Activated T-cell treated with anti-CD3 and anti-CD28 coated beads, Interleukin-2, amount 50 U/mL, for 24 hours (primary cell): ENCODE measurements around the gene E2F2.
A peak's percentile ranks its signal among the peaks of the same experiment; 100 is the strongest.

ENCODE experiments used
- DNase-seq: peaks from one replicate; pipeline ENCODE4 v3.0.0-alpha.2; 2020
- H3K27ac Mint-ChIP-seq: 2 replicates; pipeline ENCODE4 v1.8.0; 2020; ENCODE audit warnings: mild to moderate bottlenecking, mixed read lengths
- H3K27me3 Mint-ChIP-seq: 2 replicates; pipeline ENCODE4 v1.8.0; 2020; ENCODE audit warnings: mixed read lengths
- H3K36me3 Mint-ChIP-seq: 2 replicates; pipeline ENCODE4 v1.8.0; 2020; ENCODE audit warnings: low read depth, mixed read lengths
- H3K4me1 Mint-ChIP-seq: 2 replicates; pipeline ENCODE4 v1.8.0; 2020; ENCODE audit warnings: low read depth, mixed read lengths
- H3K4me3 Mint-ChIP-seq: 2 replicates; pipeline ENCODE4 v1.8.0; 2020; ENCODE audit warnings: mild to moderate bottlenecking, moderate library complexity, mixed read lengths
- H3K9me3 Mint-ChIP-seq: 2 replicates; pipeline ENCODE4 v1.8.0; 2020; ENCODE audit warnings: mixed read lengths

E2F2 gene

GRCh38 chr1:23557471-23558124 lies 26.6 kb upstream of the E2F2 start:
- Mint-ChIP-seq H3K27ac (peak overlapping the region; percentile 79), H3K9me3 (no peaks in the 10 kb centered on the region), H3K27me3 (peaks cover 2% of the 10 kb centered on the region), H3K4me1 (peaks cover 70% of the 10 kb centered on the region), H3K4me3 (peak overlapping the region; percentile 90), H3K36me3 (peaks cover 18% of the 10 kb centered on the region)
- DNase-seq = no peak

GRCh38 chr1:23556635-23557470 lies 25.8 kb upstream of the E2F2 start:
- no peaks in the 10 kb centered on the region for H3K9me3 Mint-ChIP-seq
- H3K27ac Mint-ChIP-seq = peak overlapping the region; percentile 79
- peaks cover 2% of the 10 kb centered on the region for H3K27me3 Mint-ChIP-seq
- H3K36me3 Mint-ChIP-seq = peaks cover 18% of the 10 kb centered on the region
- H3K4me3 Mint-ChIP-seq = peak overlapping the region; percentile 90
- no peak for DNase-seq
- H3K4me1 Mint-ChIP-seq = peaks cover 66% of the 10 kb centered on the region

- Mint-ChIP-seq H3K4me1 (peaks cover 65% of the 10 kb centered on the region), H3K27me3 (peaks cover 2% of the 10 kb centered on the region), H3K27ac (peak overlapping the region; percentile 79), H3K36me3 (peaks cover 18% of the 10 kb centered on the region), H3K4me3 (peak overlapping the region; percentile 84), H3K9me3 (no peaks in the 10 kb centered on the region)
- DNase-seq = peak; percentile 42
These were observed 25.1 kb upstream of the E2F2 start for GRCh38 chr1:23555986-23556634.

- peaks cover 2% of the 10 kb centered on the region for H3K27me3 Mint-ChIP-seq
- H3K4me1 Mint-ChIP-seq = peaks cover 62% of the 10 kb centered on the region
- H3K4me3 Mint-ChIP-seq = peak overlapping the region; percentile 84
- peak overlapping the region; percentile 92 for H3K27ac Mint-ChIP-seq
- H3K36me3 Mint-ChIP-seq = peaks cover 18% of the 10 kb centered on the region
- no peak for DNase-seq
- H3K9me3 Mint-ChIP-seq = no peaks in the 10 kb centered on the region
These were observed 24.4 kb upstream of the E2F2 start for GRCh38 chr1:23555270-23555985.

GRCh38 chr1:23554481-23555269 lies 23.6 kb upstream of the E2F2 start:
- peak overlapping the region; percentile 92 for H3K27ac Mint-ChIP-seq
- peaks cover 56% of the 10 kb centered on the region for H3K4me1 Mint-ChIP-seq
- H3K9me3 Mint-ChIP-seq = no peaks in the 10 kb centered on the region
- peak overlapping the region; percentile 84 for H3K4me3 Mint-ChIP-seq
- H3K36me3 Mint-ChIP-seq = peaks cover 18% of the 10 kb centered on the region
- peak; percentile 90 for DNase-seq
- H3K27me3 Mint-ChIP-seq = no peaks in the 10 kb centered on the region

- Mint-ChIP-seq H3K9me3 (no peaks in the 10 kb centered on the region), H3K4me1 (peaks cover 53% of the 10 kb centered on the region), H3K27me3 (no peaks in the 10 kb centered on the region), H3K36me3 (peaks cover 16% of the 10 kb centered on the region), H3K4me3 (peak overlapping the region; percentile 78), H3K27ac (peak overlapping the region; percentile 86)
- no peak for DNase-seq
These were observed 23.1 kb upstream of the E2F2 start for GRCh38 chr1:23554127-23554480.

GRCh38 chr1:23553231-23554126 lies 22.4 kb upstream of the E2F2 start:
- H3K9me3 Mint-ChIP-seq = no peaks in the 10 kb centered on the region
- no peaks in the 10 kb centered on the region for H3K27me3 Mint-ChIP-seq
- H3K4me1 Mint-ChIP-seq = peaks cover 50% of the 10 kb centered on the region
- H3K36me3 Mint-ChIP-seq = peaks cover 12% of the 10 kb centered on the region
- peak overlapping the region; percentile 86 for H3K27ac Mint-ChIP-seq
- DNase-seq = no peak
- H3K4me3 Mint-ChIP-seq = peak overlapping the region; percentile 78

- H3K27ac Mint-ChIP-seq = no peak overlapping the region
- peaks cover 37% of the 10 kb centered on the region for H3K4me1 Mint-ChIP-seq
These were observed 20.8 kb upstream of the E2F2 start for GRCh38 chr1:23551849-23552248.

GRCh38 chr1:23548704-23549143 lies 17.7 kb upstream of the E2F2 start:
- Mint-ChIP-seq H3K4me1 (peaks cover 15% of the 10 kb centered on the region), H3K36me3 (no peaks in the 10 kb centered on the region), H3K27ac (no peak overlapping the region), H3K4me3 (no peak overlapping the region), H3K27me3 (no peaks in the 10 kb centered on the region), H3K9me3 (no peaks in the 10 kb centered on the region)
- peak; percentile 33 for DNase-seq

More at GRCh38 chr1:23551849-23552248, 20.8 kb upstream of the E2F2 start:
- no peak for DNase-seq
- Mint-ChIP-seq H3K36me3 (no peaks in the 10 kb centered on the region), H3K27me3 (no peaks in the 10 kb centered on the region), H3K9me3 (no peaks in the 10 kb centered on the region), H3K4me3 (no peak overlapping the region)

DNA sequence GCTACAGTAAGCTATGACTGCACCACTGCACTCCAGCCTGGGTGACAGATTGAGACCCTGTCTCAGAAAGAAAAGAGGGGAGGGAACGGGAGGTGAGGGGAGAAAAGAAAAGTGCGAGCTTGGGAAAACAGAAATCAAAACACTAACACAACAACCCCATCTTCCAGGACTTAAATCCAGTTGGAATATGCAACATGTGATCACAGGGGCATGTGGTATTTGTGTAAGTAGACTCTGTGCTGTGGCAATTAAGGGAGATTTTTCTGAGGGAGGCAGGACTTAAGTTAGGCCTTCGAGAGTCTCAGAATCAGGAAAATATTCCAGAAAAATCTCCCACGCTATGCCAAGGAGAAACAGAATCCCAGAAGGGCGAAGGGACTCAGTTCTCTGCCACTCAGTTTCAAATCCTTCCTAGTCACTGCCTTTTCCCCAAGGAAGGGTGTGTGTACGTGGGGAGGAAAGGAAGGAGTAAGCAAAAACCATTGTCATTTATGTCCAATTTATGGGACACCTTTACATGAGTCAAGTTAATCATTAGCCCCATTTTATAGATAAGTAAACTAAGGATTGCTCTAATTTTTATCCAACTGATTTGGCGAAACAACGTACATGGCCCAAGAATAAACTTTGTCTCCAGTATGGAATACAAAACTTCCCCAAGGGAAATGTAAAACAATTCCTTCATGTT lies 16.0 kb upstream of the E2F2 start:
- H3K9me3 Mint-ChIP-seq = no peaks in the 10 kb centered on the region
- H3K27ac Mint-ChIP-seq = peak overlapping the region; percentile 55
- no peak overlapping the region for H3K4me3 Mint-ChIP-seq
- DNase-seq = no peak
- no peaks in the 10 kb centered on the region for H3K27me3 Mint-ChIP-seq
- H3K4me1 Mint-ChIP-seq = peaks cover 8% of the 10 kb centered on the region
- no peaks in the 10 kb centered on the region for H3K36me3 Mint-ChIP-seq

- no peak overlapping the region for H3K27ac Mint-ChIP-seq
- no peaks in the 10 kb centered on the region for H3K9me3 Mint-ChIP-seq
- no peak overlapping the region for H3K4me3 Mint-ChIP-seq
- H3K27me3 Mint-ChIP-seq = no peaks in the 10 kb centered on the region
- peaks cover 6% of the 10 kb centered on the region for H3K4me1 Mint-ChIP-seq
- H3K36me3 Mint-ChIP-seq = no peaks in the 10 kb centered on the region
- no peak for DNase-seq
These were observed 14.8 kb upstream of the E2F2 start for GRCh38 chr1:23545851-23546250.

DNA sequence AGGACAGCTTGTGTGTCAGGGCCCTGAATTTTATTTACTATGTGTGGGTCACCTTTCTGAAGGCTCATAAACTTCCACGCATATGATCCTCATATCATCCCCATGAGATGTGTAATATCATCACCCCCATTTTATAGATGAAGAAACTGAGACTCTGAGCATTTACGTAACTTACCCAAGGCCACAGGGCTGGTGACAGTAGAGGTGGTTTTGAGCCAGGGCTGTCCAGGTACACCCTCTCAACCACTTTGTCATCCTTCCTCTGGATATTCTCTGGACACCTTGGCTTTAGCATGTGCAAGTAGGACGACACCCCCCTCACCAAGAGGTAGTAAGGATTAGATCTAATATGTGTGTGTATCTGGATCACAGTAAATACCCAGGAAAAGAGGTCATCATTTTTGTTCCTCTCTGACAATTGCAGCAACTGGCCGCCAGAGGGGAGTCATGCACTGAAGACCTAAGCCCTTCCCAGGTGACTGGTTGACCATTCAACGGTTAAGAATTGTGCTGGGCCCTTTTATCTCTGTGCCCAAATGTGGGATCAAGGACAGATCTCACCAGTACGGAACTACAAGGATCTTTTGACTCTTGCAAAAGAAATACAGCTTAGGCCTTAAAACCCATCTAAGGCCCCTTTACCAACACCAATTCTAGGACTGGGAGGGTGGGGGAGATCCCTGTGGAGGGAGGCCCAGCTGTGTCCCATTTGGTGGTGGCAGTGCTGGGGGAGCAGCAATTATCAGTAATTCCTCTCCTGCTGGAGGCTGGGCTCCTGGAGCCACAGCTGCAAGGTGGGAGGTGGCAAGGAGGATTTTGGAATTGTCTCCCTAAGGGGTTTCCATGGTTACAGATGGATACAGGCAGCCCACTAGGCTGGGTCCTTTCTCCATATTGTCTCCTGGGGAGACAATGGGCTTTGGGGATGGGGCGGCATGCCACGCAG lies 13.7 kb upstream of the E2F2 start:
- H3K4me3 Mint-ChIP-seq = no peak overlapping the region

More for the DNA sequence above, 13.7 kb upstream of the E2F2 start:
- H3K27ac Mint-ChIP-seq = no peak overlapping the region
- peaks cover 11% of the 10 kb centered on the region for H3K4me1 Mint-ChIP-seq
- H3K36me3 Mint-ChIP-seq = no peaks in the 10 kb centered on the region
- DNase-seq = peak; percentile 81
- no peaks in the 10 kb centered on the region for H3K27me3 Mint-ChIP-seq
- H3K9me3 Mint-ChIP-seq = no peaks in the 10 kb centered on the region
